ENCODE measurements around the gene RGL2. TPM values are rescaled to one million over a fixed set of nuclear protein-coding genes. Genes with fewer than 3 reads are reported as not detected.

RGL2 gene
- total RNA-seq (85.8 and 90.3 TPM in 2 replicates), polyA plus RNA-seq (87.7 and 101 TPM in 2 replicates), polyA minus RNA-seq (80.4 and 85.1 TPM in 2 replicates), Bru-seq, nascent RNA (percentile 54 among the genes with signal in this experiment), BruChase-seq, experiment 1, labeled RNA remaining after a 6-hour chase (percentile 91 among the genes with signal in this experiment), BruChase-seq, experiment 2, labeled RNA remaining after a 2-hour chase (percentile 79 among the genes with signal in this experiment)
- 39.3 and 50.9 TPM in 2 replicates for polyA plus RNA-seq (2011; cell fraction: cytosol; rRNA removed)
- polyA plus RNA-seq (2011; cell fraction: nucleus; rRNA removed) = 352 and 462 TPM in 2 replicates
- polyA plus RNA-seq (2012) = 43.0 and 44.3 TPM in 2 replicates
- 15.9 TPM for polyA minus RNA-seq (2011; cell fraction: cytosol; rRNA and poly(A)+ RNA removed)
- polyA minus RNA-seq (2011; cell fraction: nucleus; rRNA and poly(A)+ RNA removed) = 58.8 and 75.8 TPM in 2 replicates
- long read RNA-seq, transcript RGL2-247 (18 exons, 3,278 nt) = major isoform, 62 of 143 reads
- long read RNA-seq, partial matches to known transcripts = 23 of 143 reads
- long read RNA-seq, other reads (novel, unspliced or antisense) = 58 of 143 reads

- peaks cover 0 to 13% of the 10 kb centered on the region in 2 experiments for H3K36me3 ChIP-seq (ENCODE audit: control insufficient read depth in 2 of 2, extremely low read depth in 1 of 2, insufficient read depth in 2 of 2, low read length in 2 of 2)
- H3K4me2 ChIP-seq (ENCODE audit: insufficient read depth, low read length) = peak within 1 kb of the TSS; percentile 76
- H3K27me3 ChIP-seq (ENCODE audit: control insufficient read depth in 2 of 2, insufficient read depth in 2 of 2, low read length in 2 of 2) = no peaks in the 10 kb centered on the region
- intact Hi-C loops (cut with micrococcal nuclease) = loop anchor here (1.0 kb wide), 4 partner anchors 10 to 27 kb away; partner anchors contain the start of genes PFDN6, RPS18, TAPBP and WDR46
- TF ChIP-seq POLR2AphosphoS5 (IDR thresholded peaks at IDR 0.05; ENCODE audit: insufficient read depth, low read depth, low read length) (peak; percentile 8), FOS (IDR thresholded peaks at IDR 0.05; ENCODE audit: borderline replicate concordance, insufficient read depth, low read length) (no peak)
- H2AFZ ChIP-seq (ENCODE audit: low read depth, low read length) = peak within 1 kb of the TSS; percentile 40
- BruUV-seq (replicated peaks) = no TSS peak
- dilution Hi-C loops (cut with MboI; ENCODE audit: extremely low pct_ligation_motif_present, low sequenced_read_pairs) = no loop called here
- H3K9ac ChIP-seq (replicated peaks; ENCODE audit: extremely low read depth, insufficient read depth, low read length) = peak within 1 kb of the TSS; percentile 65
- FAIRE-seq (no peak), DNase-seq (ENCODE audit: low read depth, low spot score) (no peak)
- H3K79me2 ChIP-seq (ENCODE audit: control insufficient read depth, insufficient read depth, low read length) = peaks cover 16% of the 10 kb centered on the region
- peak within 1 kb of the TSS; percentile 67 to 82 (median 75) for H3K4me3 ChIP-seq (replicated peaks in 1 of 3; ENCODE audit: insufficient read depth in 1 of 3, low read depth in 1 of 3, low read length in 3 of 3)
- no peaks in the 10 kb centered on the region for H3K9me1 ChIP-seq (replicated peaks; ENCODE audit: control insufficient read depth, extremely low read depth, insufficient read depth, low read length)
- POLR2A ChIA-PET = interaction anchor here (1.7 kb wide), 1 partner anchor 19 kb away, joined by 6 read pairs; the partner anchor contains the start of gene ZBTB22
- H3K9me3 ChIP-seq (replicated peaks; ENCODE audit: control insufficient read depth, insufficient read depth, low read length) = no peaks in the 10 kb centered on the region
- CTCF ChIA-PET = interaction anchor here (0.9 to 3.3 kb wide), 13 partner anchors 9 to 127 kb away, joined by 3 to 39 read pairs (median 10); partner anchors contain the start of genes B3GALT4, PFDN6, RPS18 and TAPBP
- H4K20me1 ChIP-seq (replicated peaks; ENCODE audit: control insufficient read depth, extremely low read depth, insufficient read depth, low read length) = no peaks in the 10 kb centered on the region
- H3K4me1 ChIP-seq (ENCODE audit: control insufficient read depth, extremely low read depth, insufficient read depth, low read length) = peaks cover 13% of the 10 kb centered on the region
- peak within 1 kb of the TSS; percentile 80 for H3K27ac ChIP-seq (ENCODE audit: insufficient read depth, low read depth, low read length)
These were observed at the start of gene RGL2 for GRCh38 chr6:33298773-33299236. TSS of gene RGL2 (minus strand) at chr6:33298942. CDS start at chr6:33298610, 332 bp downstream.

- Histone ChIP-seq H3K79me2 (ENCODE audit: control insufficient read depth, insufficient read depth, low read length) (no peaks in the 10 kb centered on the region), H3K9ac (replicated peaks; ENCODE audit: extremely low read depth, insufficient read depth, low read length) (no peak overlapping the region), H3K9me3 (replicated peaks; ENCODE audit: control insufficient read depth, insufficient read depth, low read length) (no peaks in the 10 kb centered on the region), H3K27me3 (ENCODE audit: control insufficient read depth in 2 of 2, insufficient read depth in 2 of 2, low read length in 2 of 2) (no peaks in the 10 kb centered on the region), H3K4me2 (ENCODE audit: insufficient read depth, low read length) (no peak overlapping the region), H3K27ac (ENCODE audit: insufficient read depth, low read depth, low read length) (no peak overlapping the region), H3K4me1 (ENCODE audit: control insufficient read depth, extremely low read depth, insufficient read depth, low read length) (no peaks in the 10 kb centered on the region), H2AFZ (ENCODE audit: low read depth, low read length) (no peak overlapping the region), H4K20me1 (replicated peaks; ENCODE audit: control insufficient read depth, extremely low read depth, insufficient read depth, low read length) (no peaks in the 10 kb centered on the region), H3K36me3 (ENCODE audit: control insufficient read depth in 2 of 2, extremely low read depth in 1 of 2, insufficient read depth in 2 of 2, low read length in 2 of 2) (no peaks in the 10 kb centered on the region), H3K4me3 (replicated peaks in 1 of 3; ENCODE audit: insufficient read depth in 1 of 3, low read depth in 1 of 3, low read length in 3 of 3) (no peak overlapping the region), H3K9me1 (replicated peaks; ENCODE audit: control insufficient read depth, extremely low read depth, insufficient read depth, low read length) (no peaks in the 10 kb centered on the region)
- ChIA-PET POLR2A (no interaction called here), CTCF (no interaction called here)
- BruUV-seq (replicated peaks) = no TSS peak
- DNase-seq (ENCODE audit: low read depth, low spot score) (no peak), FAIRE-seq (no peak)
- TF ChIP-seq MYC (IDR thresholded peaks at IDR 0.05; ENCODE audit: low read depth, low read length) = no peak
- no peak for TF ChIP-seq EZH2 (IDR thresholded peaks at IDR 0.05; ENCODE audit: borderline replicate concordance, low read depth, low read length, severe bottlenecking)
- TF ChIP-seq POLR2AphosphoS5 (IDR thresholded peaks at IDR 0.05; ENCODE audit: insufficient read depth, low read depth, low read length) = no peak
- no peak for TF ChIP-seq POLR2A (IDR thresholded peaks at IDR 0.05; ENCODE audit: low read depth, low read length)
- no peak for TF ChIP-seq CTCF (IDR thresholded peaks at IDR 0.05; ENCODE audit: extremely low read depth in 1 of 2, insufficient read depth in 1 of 2, low read depth in 1 of 2, low read length in 2 of 2)
- TF ChIP-seq FOS (IDR thresholded peaks at IDR 0.05; ENCODE audit: borderline replicate concordance, insufficient read depth, low read length) = no peak
- no peak for TF ChIP-seq JUN (IDR thresholded peaks at IDR 0.05; ENCODE audit: borderline replicate concordance, insufficient read depth, insufficient read length, low read depth)
- TF ChIP-seq MAX (IDR thresholded peaks at IDR 0.05; ENCODE audit: insufficient read depth, insufficient read length) = no peak
- TF ChIP-seq GATA2 (IDR thresholded peaks at IDR 0.05; ENCODE audit: insufficient read depth, insufficient read length, low read depth, low read length) = no peak
- dilution Hi-C loops (cut with MboI; ENCODE audit: extremely low pct_ligation_motif_present, low sequenced_read_pairs) = no loop called here
- intact Hi-C loops (cut with micrococcal nuclease) = no loop called here
These were observed 49.1 kb upstream of the RGL2 start for GRCh38 chr6:33347816-33348215.

Data from endothelial cell of umbilical vein (primary cell).